Measurements from ENCODE around the gene CTRL. TPM values are rescaled to one million over a fixed set of nuclear protein-coding genes. Genes with fewer than 3 reads are reported as not detected.

CTRL gene
- total RNA-seq, 3 donors from 2014 or later (not counting 1 experiment from before 2014, with no cell fraction given), result 14.3 to 17.2 (median 15.0) TPM

- ATAC-seq, result no peak
- intact Hi-C loops (cut with micrococcal nuclease), result loop anchor here (5.0 kb wide), 1 partner anchor 39 kb away; no protein-coding TSS in a partner anchor
- Mint-ChIP-seq H3K36me3 (no peaks in the 10 kb centered on the region), H3K4me1 (peaks cover 0 to 10% of the 10 kb centered on the region in 2 donors), H3K27me3 (ENCODE audit: low read depth in 2 of 2) (no peaks in the 10 kb centered on the region), H3K27ac (peak overlapping the region in 1 of 2 donors; percentile 54), H3K4me3 (no peak overlapping the region), H3K9me3 (no peaks in the 10 kb centered on the region)
- Histone ChIP-seq H3K27me3 (ENCODE audit: control insufficient read depth, insufficient read depth, low read length) (no peaks in the 10 kb centered on the region), H3K27ac (ENCODE audit: low read length) (no peak overlapping the region), H3K4me1 (ENCODE audit: control insufficient read depth, insufficient read depth, low read length) (peaks cover 7% of the 10 kb centered on the region), H3K4me3 (ENCODE audit: low read length) (no peak overlapping the region), H3K36me3 (ENCODE audit: control insufficient read depth, insufficient read depth, low read length) (peaks cover 48% of the 10 kb centered on the region), H3K9me3 (ENCODE audit: control insufficient read depth, insufficient read depth, low read length) (no peaks in the 10 kb centered on the region)
- no peak for TF ChIP-seq CTCF (IDR thresholded peaks at IDR 0.05)
- WGBS (ENCODE audit: insufficient coverage), result 64% methylated on average over 13 of the region's 13 CpGs
- no peak for DNase-seq
These were observed 5.4 kb downstream of the CTRL start for GRCh38 chr16:67926181-67926750.

GRCh38 chr16:67924140-67924906 is 7.3 kb downstream of the CTRL start:
- DNase-seq, result no peak
- H3K27ac Mint-ChIP-seq, result no peak overlapping the region

GRCh38 chr16:67923414-67924116 is 8.1 kb downstream of the CTRL start:
- 91% methylated on average over 10 of the region's 10 CpGs for WGBS (ENCODE audit: insufficient coverage)
- DNase-seq, result no peak
- Histone ChIP-seq H3K4me1 (ENCODE audit: control insufficient read depth, insufficient read depth, low read length) (peaks cover 4% of the 10 kb centered on the region), H3K9me3 (ENCODE audit: control insufficient read depth, insufficient read depth, low read length) (no peaks in the 10 kb centered on the region), H3K4me3 (ENCODE audit: low read length) (no peak overlapping the region), H3K27me3 (ENCODE audit: control insufficient read depth, insufficient read depth, low read length) (no peaks in the 10 kb centered on the region), H3K36me3 (ENCODE audit: control insufficient read depth, insufficient read depth, low read length) (peaks cover 27% of the 10 kb centered on the region), H3K27ac (ENCODE audit: low read length) (no peak overlapping the region)
- no peaks in the 10 kb centered on the region for H3K27me3 Mint-ChIP-seq (ENCODE audit: low read depth in 2 of 2)
- no peaks in the 10 kb centered on the region for H3K9me3 Mint-ChIP-seq
- no peak for TF ChIP-seq CTCF (IDR thresholded peaks at IDR 0.05)
- H3K4me3 Mint-ChIP-seq, result no peak overlapping the region
- H3K27ac Mint-ChIP-seq, result no peak overlapping the region
- peaks cover 0 to 13% of the 10 kb centered on the region in 2 donors for H3K4me1 Mint-ChIP-seq
- intact Hi-C loops (cut with micrococcal nuclease), result no loop called here
- no peak for ATAC-seq
- H3K36me3 Mint-ChIP-seq, result no peaks in the 10 kb centered on the region

More at GRCh38 chr16:67924140-67924906, 7.3 kb downstream of the CTRL start:
- H3K9me3 ChIP-seq (ENCODE audit: control insufficient read depth, insufficient read depth, low read length), result no peaks in the 10 kb centered on the region
- Mint-ChIP-seq H3K4me3 (no peak overlapping the region), H3K9me3 (no peaks in the 10 kb centered on the region), H3K4me1 (peaks cover 0 to 15% of the 10 kb centered on the region in 2 donors), H3K36me3 (no peaks in the 10 kb centered on the region), H3K27me3 (ENCODE audit: low read depth in 2 of 2) (no peaks in the 10 kb centered on the region)
- intact Hi-C loops (cut with micrococcal nuclease), result no loop called here
- H3K36me3 ChIP-seq (ENCODE audit: control insufficient read depth, insufficient read depth, low read length), result peaks cover 34% of the 10 kb centered on the region
- H3K4me1 ChIP-seq (ENCODE audit: control insufficient read depth, insufficient read depth, low read length), result peaks cover 7% of the 10 kb centered on the region
- no peaks in the 10 kb centered on the region for H3K27me3 ChIP-seq (ENCODE audit: control insufficient read depth, insufficient read depth, low read length)
- no peak overlapping the region for H3K4me3 ChIP-seq (ENCODE audit: low read length)
- ATAC-seq, result no peak
- TF ChIP-seq CTCF (IDR thresholded peaks at IDR 0.05), result no peak
- H3K27ac ChIP-seq (ENCODE audit: low read length), result no peak overlapping the region
- 98% methylated on average over 10 of the region's 10 CpGs for WGBS (ENCODE audit: insufficient coverage)

Data from natural killer cell (primary cell).